ENCODE data around the gene REC114.

DNA sequence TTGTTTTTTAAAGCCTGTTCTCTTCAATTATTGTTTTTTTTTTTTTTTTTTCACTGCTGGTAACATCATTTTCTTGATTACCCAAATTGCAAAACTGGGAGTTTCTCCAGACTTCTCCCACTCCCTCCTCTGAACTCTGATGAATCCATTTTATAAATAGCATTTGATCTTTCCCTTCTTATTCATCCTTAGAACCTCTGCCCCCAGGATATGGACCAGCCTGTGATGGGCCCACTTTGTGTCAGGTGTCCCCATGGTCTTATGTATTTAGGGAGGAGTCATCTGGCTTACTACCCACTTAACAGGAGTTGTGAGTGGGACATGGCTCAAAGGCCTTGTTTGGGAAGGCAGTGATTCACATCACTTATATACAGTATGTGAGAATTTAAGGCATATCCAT is 57.7 kb downstream of the REC114 start:
- TF ChIP-seq, protein P1, sequence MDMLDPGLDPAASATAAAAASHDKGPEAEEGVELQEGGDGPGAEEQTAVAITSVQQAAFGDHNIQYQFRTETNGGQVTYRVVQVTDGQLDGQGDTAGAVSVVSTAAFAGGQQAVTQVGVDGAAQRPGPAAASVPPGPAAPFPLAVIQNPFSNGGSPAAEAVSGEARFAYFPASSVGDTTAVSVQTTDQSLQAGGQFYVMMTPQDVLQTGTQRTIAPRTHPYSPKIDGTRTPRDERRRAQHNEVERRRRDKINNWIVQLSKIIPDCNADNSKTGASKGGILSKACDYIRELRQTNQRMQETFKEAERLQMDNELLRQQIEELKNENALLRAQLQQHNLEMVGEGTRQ (IDR thresholded peaks at IDR 0.05; ENCODE audit: low read length) = no peak
- no peak for TF ChIP-seq HDAC6 (IDR thresholded peaks at IDR 0.05; ENCODE audit: low read depth, low read length)
